PC-3 (cell line): Measurements from ENCODE around the gene UBE2Q1. TPM values are rescaled to one million over a fixed set of nuclear protein-coding genes. Genes with fewer than 3 reads are reported as not detected.

Experiments
- ATAC-seq: fragments of 200-7000 bp; cut with Tn5 transposase; 2 replicates; pipeline ENCODE4 v1.9.1; 2020; ENCODE audit warnings: mild to moderate bottlenecking, moderate library complexity
- BruUV-seq: library from RNA; stranded (reverse); fragments of 400-500 nt; replicated peaks from 2 replicates; lab custom pipeline; 2021; lab: Mats Ljungman, UMichigan
- CTCF ChIA-PET: fragments of 300-600 bp; sonication (Branson Sonifier 250); formaldehyde crosslinking; loops from one replicate; lab custom pipeline; 2022; ENCODE audit warnings: antibody characterized with exemption; lab: Charles Lee
- POLR2A ChIA-PET: fragments of 300-600 bp; sonication (Branson Sonifier 250); formaldehyde crosslinking; loops from one replicate; lab custom pipeline; 2022; ENCODE audit warnings: antibody characterized with exemption; ENCODE audit not compliant: unreplicated experiment; lab: Charles Lee
- DNase-seq: peaks from one replicate; pipeline ENCODE4 v3.0.0-alpha.2; 2015
- H2AFZ ChIP-seq: fragments of 300-600 bp; sonication (generic); 2 replicates; pipeline ENCODE4 v1.6.0; 2016; ENCODE audit warnings: antibody characterized with exemption, low read length
- H3F3A ChIP-seq: fragments of 300-600 bp; sonication (generic); one replicate; pipeline ENCODE4 v1.6.0; 2017; ENCODE audit warnings: antibody characterized with exemption, low read length, control low read depth, mild to moderate bottlenecking; ENCODE audit not compliant: unreplicated experiment
- H3K27ac ChIP-seq: fragments of 300-600 bp; sonication (generic); 2 replicates; pipeline ENCODE4 v1.5.1; 2016; ENCODE audit warnings: mild to moderate bottlenecking, low read length
- H3K27me3 ChIP-seq: fragments of 300-600 bp; sonication (generic); 2 replicates; pipeline ENCODE4 v1.6.1; 2016; ENCODE audit warnings: low read length, mixed read lengths
- H3K36me3 ChIP-seq: fragments of 300-600 bp; sonication (generic); 2 replicates; pipeline ENCODE4 v1.6.1; 2016; ENCODE audit warnings: low read depth, mixed run types, low read length, mixed read lengths
- H3K4me1 ChIP-seq: fragments of 300-600 bp; sonication (generic); 2 replicates; pipeline ENCODE4 v1.5.1; 2016; ENCODE audit warnings: low read length; ENCODE audit not compliant: insufficient read depth
- H3K4me2 ChIP-seq: fragments of 300-600 bp; sonication (generic); 2 replicates; pipeline ENCODE4 v1.6.0; 2016; ENCODE audit warnings: low read length
- H3K4me3 ChIP-seq: fragments of 300-600 bp; sonication (generic); 2 replicates; pipeline ENCODE4 v1.5.1; 2016; ENCODE audit warnings: mild to moderate bottlenecking, low read length, mixed read lengths
- H3K79me2 ChIP-seq: fragments of 300-600 bp; sonication (generic); 2 replicates; pipeline ENCODE4 v1.6.1; 2017; ENCODE audit warnings: low read length, mixed read lengths
- H3K9ac ChIP-seq: fragments of 300-600 bp; sonication (generic); 2 replicates; pipeline ENCODE4 v1.6.0; 2016; ENCODE audit warnings: mild to moderate bottlenecking, low read length
- H3K9me2 ChIP-seq: fragments of 300-600 bp; sonication (generic); replicated peaks from 2 replicates; pipeline ENCODE4 v1.6.1; 2016; ENCODE audit warnings: mixed run types, low read length, mixed read lengths
- H3K9me3 ChIP-seq: fragments of 300-600 bp; sonication (generic); 2 replicates; pipeline ENCODE4 v1.6.1; 2016; ENCODE audit warnings: low read length, mixed read lengths
- H4K20me1 ChIP-seq: fragments of 300-600 bp; sonication (generic); 2 replicates; pipeline ENCODE4 v1.6.1; 2016; ENCODE audit warnings: low read length, mixed read lengths
- EZH2 ChIP-seq: fragments of 300-600 bp; sonication (generic); IDR thresholded peaks from one replicate; pipeline ENCODE4 v1.6.1; 2017; ENCODE audit warnings: antibody characterized with exemption, mild to moderate bottlenecking, low read length; ENCODE audit not compliant: unreplicated experiment
- EZH2phosphoT487 ChIP-seq: fragments of 300-600 bp; sonication (generic); IDR thresholded peaks from 2 replicates; pipeline ENCODE4 v1.6.1; 2018; ENCODE audit warnings: mild to moderate bottlenecking, antibody characterized with exemption, low read length, borderline replicate concordance
- intact Hi-C: fragments of 100-400 bp; cut with micrococcal nuclease; formaldehyde crosslinking; loops from 2 replicates; pipeline ENCODE4 v1.9.0; 2023
- total RNA-seq: library from RNA; depleted of rRNA; stranded (reverse); fragments of >200 nt; gene quantifications from 2 replicates; pipeline ENCODE4 v1.2.3, GENCODE V29; 2014
- TF ChIP-seq, protein P1 (sequence below): fragments of 300-600 bp; sonication (generic); conservative IDR thresholded peaks from 2 replicates; pipeline ENCODE4 v1.5.1; 2017; ENCODE audit warnings: antibody characterized with exemption, low read depth, mild to moderate bottlenecking, low read length

UBE2Q1 gene
- total RNA-seq, 1 experiment from 2014 or later: 40.0 TPM

DNA sequence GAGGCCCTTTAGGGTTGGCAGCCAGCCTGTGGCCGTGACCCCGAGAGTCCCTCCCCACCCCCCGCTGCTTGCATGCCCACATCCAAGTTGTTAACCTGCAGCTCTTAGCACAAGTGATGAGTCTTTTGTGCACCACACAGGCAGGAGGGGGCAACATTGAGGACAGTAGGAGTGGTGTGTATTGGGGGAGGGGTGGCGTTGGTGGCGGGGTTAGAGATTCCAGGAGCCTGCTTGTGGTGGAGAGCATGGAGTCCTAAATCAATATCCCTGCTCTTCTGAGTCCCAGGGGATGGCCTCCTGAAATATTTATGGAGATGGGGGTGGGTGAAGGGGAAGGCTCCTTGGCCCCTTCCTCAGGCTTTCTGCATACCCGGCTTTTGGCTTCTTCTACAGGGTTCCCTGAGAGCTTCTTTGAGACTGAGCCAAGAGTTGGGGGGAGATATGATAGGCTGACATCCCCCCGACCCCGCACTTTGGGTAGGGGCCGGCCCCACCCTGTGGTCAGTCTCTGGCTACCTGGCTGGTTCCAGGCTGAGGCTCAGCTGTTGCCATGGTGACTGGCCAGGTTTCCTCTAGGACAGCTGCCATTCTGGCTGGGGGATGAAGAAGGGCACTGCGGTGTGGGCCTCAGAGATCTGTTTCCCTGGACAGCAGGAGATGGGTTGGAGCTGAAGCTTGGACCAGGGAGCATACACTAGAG is 14.2 kb upstream of the UBE2Q1 start:
- POLR2A ChIA-PET: no interaction called here
- intact Hi-C loops: no loop called here
- no TSS peak for BruUV-seq

GRCh38 chr1:154571964-154572288 is 13.5 kb upstream of the UBE2Q1 start:
- Histone ChIP-seq H2AFZ (no peak overlapping the region), H3K4me3 (no peak overlapping the region), H3K36me3 (no peaks in the 10 kb centered on the region), H3K79me2 (no peaks in the 10 kb centered on the region), H3K27ac (no peak overlapping the region), H3K4me2 (no peak overlapping the region), H3K27me3 (peaks cover 8% of the 10 kb centered on the region), H3K9me2 (no peaks in the 10 kb centered on the region), H3K4me1 (no peaks in the 10 kb centered on the region), H4K20me1 (no peaks in the 10 kb centered on the region), H3K9me3 (no peaks in the 10 kb centered on the region), H3K9ac (no peak overlapping the region), H3F3A (no peaks in the 10 kb centered on the region)
- ATAC-seq (no peak), DNase-seq (no peak)
- TF ChIP-seq, protein P1, sequence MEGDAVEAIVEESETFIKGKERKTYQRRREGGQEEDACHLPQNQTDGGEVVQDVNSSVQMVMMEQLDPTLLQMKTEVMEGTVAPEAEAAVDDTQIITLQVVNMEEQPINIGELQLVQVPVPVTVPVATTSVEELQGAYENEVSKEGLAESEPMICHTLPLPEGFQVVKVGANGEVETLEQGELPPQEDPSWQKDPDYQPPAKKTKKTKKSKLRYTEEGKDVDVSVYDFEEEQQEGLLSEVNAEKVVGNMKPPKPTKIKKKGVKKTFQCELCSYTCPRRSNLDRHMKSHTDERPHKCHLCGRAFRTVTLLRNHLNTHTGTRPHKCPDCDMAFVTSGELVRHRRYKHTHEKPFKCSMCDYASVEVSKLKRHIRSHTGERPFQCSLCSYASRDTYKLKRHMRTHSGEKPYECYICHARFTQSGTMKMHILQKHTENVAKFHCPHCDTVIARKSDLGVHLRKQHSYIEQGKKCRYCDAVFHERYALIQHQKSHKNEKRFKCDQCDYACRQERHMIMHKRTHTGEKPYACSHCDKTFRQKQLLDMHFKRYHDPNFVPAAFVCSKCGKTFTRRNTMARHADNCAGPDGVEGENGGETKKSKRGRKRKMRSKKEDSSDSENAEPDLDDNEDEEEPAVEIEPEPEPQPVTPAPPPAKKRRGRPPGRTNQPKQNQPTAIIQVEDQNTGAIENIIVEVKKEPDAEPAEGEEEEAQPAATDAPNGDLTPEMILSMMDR: no peak
- TF ChIP-seq EZH2phosphoT487 (no peak), EZH2 (no peak)
- POLR2A ChIA-PET: no interaction called here
- CTCF ChIA-PET: no interaction called here
- intact Hi-C loops: no loop called here
- BruUV-seq: no TSS peak

More for the DNA sequence above, 14.2 kb upstream of the UBE2Q1 start:
- no peak overlapping the region for H3K4me2 ChIP-seq
- H3K27me3 ChIP-seq: peaks cover under 1% of the 10 kb centered on the region
- H2AFZ ChIP-seq: no peak overlapping the region
- no peak overlapping the region for H3K4me3 ChIP-seq
- TF ChIP-seq, protein P1: no peak
- TF ChIP-seq EZH2phosphoT487 (no peak), EZH2 (no peak)
- no peaks in the 10 kb centered on the region for H3K9me2 ChIP-seq
- no peak overlapping the region for H3K27ac ChIP-seq
- no peak overlapping the region for H3K9ac ChIP-seq
- DNase-seq (no peak), ATAC-seq (no peak)
- no peaks in the 10 kb centered on the region for H3K79me2 ChIP-seq
- no peaks in the 10 kb centered on the region for H3K4me1 ChIP-seq
- no peaks in the 10 kb centered on the region for H4K20me1 ChIP-seq
- no peaks in the 10 kb centered on the region for H3K36me3 ChIP-seq
- CTCF ChIA-PET: no interaction called here
- H3K9me3 ChIP-seq: no peaks in the 10 kb centered on the region
- H3F3A ChIP-seq: no peaks in the 10 kb centered on the region

- no TSS peak for BruUV-seq
- Histone ChIP-seq H3K9ac (no peak overlapping the region), H3K27me3 (peaks cover 13% of the 10 kb centered on the region), H3F3A (no peaks in the 10 kb centered on the region), H3K4me2 (no peak overlapping the region), H4K20me1 (no peaks in the 10 kb centered on the region), H3K27ac (no peak overlapping the region), H3K79me2 (no peaks in the 10 kb centered on the region), H3K9me2 (no peaks in the 10 kb centered on the region; the same call in 1 of the 2 replicates), H3K9me3 (no peaks in the 10 kb centered on the region), H3K4me3 (no peak overlapping the region), H3K4me1 (no peaks in the 10 kb centered on the region), H2AFZ (no peak overlapping the region), H3K36me3 (no peaks in the 10 kb centered on the region)
- DNase-seq (no peak), ATAC-seq (no peak)
- POLR2A ChIA-PET: no interaction called here
- intact Hi-C loops: no loop called here
- TF ChIP-seq, protein P1: no peak
- CTCF ChIA-PET: no interaction called here
Measured at GRCh38 chr1:154571244-154571963, 12.9 kb upstream of the UBE2Q1 start.
